GM19397 (cell line): Measurements from ENCODE around the gene MRPL37.
"Not testable (repeated sequence)": the region's sequence is repeated elsewhere in the genome, so short reads cannot be mapped to it uniquely, and the experiment has no call there.

Experiments used
- ATAC-seq: cut with Tn5 transposase; IDR thresholded peaks from one replicate; pipeline ENCODE4 v1.9.1; 2021; ENCODE audit warnings: mild to moderate bottlenecking, moderate library complexity; ENCODE audit not compliant: unreplicated experiment

The MRPL37 gene

DNA sequence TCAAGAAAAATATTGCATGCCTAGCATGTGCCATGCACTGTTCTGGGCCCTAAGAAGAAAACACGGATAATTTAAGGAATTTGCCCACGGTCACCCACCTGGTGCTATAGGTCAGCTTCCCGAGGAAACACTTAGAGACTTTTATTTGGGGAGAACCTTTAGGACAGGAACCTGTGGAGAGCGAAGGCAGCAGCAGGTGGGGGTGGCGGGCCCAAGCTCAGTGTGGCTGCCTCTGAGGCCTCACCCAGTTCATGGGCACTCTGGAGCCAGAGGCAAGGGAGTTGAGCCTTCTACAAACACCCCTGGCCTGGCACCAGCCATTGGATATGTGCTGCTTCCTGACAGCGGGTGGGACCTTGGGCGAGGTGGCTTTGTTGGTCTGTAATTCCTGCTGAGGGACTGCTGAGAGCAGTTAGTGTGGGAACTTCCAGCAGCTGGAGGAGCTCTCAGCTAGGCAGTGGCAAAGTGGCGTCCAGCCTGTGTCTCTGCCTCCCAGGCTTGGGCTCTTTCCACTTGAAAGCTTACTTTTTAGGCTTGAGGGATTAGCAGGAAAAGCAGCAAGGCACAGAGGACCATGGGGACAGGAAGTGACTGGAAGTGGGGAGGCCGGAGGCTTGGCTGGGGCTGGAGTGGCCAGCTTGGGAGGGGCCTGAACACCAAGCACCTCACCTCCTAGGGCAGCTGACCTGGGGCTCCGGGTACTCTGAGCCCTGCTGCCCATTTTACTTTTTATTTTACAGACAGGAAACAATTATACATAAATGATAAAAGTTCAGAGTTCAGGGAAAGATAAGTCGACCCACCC, 19.1 kb downstream of the MRPL37 start:
- ATAC-seq, result no peak

DNA sequence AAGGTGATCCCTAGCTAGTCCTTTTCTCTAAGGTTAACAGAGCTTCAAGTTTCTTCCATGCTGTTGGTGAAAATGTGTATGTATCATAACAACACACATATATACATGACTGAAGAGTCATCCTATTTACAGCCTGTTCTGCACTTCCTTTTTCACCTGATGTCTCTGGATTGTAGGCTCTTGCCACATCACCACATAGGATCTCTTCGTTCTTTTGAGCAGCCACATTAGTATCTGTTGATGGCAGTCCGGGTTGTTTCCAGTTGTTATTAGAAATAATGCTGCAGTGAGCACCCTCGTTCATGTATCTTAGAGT, 19.7 kb downstream of the MRPL37 start:
- no peak for ATAC-seq

DNA sequence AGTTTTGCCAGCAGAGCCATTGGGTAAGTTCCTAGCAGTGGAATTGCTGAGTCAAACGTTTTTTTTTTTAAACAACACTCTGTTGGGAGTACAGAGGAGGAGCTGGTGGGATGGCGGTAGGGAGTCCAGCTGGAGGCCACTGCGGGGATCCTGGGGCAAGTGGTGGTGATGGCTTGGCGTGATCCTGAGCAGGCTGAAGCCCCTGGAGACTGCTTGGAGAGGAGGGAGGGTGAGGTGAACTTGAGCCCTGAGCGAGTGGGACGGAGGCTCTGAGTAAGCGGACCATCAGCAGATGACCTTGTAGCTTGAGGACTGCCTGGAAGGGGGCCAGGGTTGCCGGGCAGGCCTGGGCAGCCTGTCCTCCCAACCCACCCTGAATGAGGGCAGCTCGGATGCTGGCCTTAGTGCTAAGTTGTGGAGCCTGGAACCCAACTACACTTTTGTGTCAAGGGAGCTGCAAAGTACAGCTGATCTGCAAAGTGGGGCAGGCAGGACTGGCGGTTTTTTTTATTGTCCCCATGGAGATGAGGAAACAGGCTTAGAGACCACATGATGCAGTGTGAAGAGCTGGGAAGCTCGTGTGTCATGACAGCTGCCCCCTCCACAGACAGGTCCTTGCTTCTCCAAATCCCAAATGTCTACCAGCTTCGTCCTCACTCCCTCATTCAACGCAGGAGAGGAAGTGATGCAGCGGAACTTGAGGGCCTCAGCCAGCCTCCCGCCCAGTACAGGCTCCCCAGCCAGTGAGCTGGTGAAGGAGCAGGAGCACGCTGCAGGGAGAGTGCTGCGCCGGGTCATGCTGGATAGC, 20.2 kb downstream of the MRPL37 start:
- no peak for ATAC-seq

DNA sequence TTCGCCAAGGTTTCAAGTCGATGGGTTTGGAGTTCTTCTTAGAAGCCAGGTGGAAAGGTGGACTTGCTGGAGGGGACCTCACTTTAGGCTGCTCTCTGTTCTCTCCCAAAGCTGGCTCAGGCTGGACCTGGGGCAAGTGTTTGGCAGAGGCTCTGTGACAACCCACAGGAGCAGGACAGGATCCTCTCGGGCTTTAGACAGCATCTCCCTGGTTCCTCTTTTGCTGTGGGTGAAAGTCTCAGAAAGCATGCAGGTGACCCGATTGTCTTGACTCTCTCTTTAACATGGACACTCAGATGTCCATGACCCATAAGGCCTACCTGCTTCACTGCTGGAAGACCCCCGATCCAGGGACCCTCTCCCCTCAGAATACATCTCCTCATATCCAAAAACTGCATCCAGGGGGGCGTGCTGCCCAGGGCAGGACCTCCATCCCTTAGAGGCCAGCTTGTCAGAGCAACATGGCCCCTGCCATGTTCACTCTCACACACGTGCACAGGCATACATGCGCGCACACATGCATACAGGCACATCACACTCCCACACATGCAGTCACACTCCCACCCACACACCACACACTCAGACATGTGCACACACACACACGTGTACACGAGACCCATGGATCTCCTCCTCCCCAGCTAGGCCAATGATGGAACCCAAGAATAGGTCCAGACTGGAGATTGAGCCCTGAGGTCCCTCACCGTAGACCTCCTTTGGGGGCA, 21.3 kb downstream of the MRPL37 start:
- no peak for ATAC-seq

DNA sequence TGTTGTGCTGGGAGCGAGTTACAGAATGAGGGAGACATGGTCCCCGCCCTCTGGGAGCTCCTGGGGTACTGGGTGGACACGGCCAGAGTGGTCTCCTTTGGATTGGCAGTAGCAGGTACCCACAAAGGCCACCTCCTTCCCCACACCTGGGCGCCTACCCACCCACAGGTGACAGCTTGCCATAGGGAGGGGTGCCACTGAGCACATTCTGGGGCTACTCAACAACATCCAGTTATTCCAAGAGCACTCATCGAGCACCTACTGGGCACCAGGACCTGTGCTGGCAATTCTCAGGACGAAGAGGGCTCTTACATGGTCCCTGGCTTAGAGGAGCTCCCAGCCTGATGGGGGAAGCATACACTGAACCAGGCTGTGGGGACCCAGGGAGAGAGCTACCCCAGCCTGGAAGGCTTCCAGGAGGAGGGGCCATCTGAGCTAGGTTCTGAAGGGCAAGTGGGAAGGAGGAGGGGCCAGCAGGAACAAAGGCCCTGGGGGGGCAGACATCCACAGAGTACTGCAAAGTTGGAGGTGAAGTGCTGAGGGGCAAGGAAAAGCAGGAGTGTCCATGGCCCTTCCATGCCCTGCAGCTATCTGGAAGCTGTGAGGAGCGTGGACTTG, 22.0 kb downstream of the MRPL37 start:
- no peak for ATAC-seq

DNA sequence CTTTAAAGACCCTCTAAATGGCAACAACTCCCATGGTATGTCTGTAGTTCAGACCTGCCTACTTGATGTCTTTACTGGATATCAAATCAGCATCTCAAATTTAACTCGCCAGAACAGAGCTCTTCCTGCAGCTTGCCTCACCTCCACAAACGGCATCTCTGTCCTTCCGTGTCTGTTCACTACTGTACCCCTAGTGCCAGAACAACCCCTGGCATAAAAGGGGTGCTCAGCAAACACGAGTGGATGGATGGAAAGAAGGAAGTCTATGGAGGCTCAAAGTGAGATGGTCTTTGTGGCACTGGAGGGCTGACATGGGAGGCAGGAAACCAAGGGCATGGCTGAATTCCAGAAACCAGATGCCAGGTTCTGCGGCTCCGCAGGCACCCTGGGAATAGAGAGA, 22.7 kb downstream of the MRPL37 start:
- no peak for ATAC-seq

DNA sequence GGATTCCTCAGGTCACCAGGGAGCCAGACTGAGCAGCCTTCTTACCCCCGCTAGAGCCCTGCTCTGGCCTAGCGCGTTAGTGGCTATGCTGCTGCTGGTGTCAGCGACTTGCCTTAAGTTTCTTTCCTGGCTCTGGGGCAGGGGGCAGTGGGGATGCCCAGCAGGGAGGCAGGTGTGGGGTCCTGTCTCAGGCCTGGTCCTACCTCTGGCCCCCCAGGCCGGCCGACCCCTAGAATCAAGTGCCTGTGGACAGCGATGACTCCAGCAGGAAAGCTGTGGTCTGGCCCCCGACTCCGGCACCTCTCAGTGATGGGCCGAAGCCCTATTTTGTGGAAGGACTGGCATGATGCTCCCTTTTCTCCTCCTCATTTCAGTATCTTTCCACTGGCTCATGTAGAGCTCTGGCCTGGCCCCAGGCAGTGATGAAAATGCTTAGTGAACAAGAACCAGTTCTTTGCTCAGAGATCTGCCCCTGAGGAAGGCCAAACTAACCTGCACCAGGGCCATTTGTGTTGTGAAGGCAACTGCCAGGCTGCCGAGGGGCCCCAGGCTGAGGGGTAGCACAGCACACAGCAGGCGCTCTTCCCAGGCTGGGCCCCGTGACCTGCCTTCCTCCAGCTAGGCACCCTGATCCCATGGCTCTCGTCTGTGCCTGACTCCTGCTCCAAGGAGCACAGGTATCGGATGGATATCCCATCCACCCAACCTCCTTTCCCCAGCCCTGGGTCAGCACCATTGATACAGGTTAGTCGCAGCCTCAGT, 23.7 kb downstream of the MRPL37 start:
- no peak for ATAC-seq

DNA sequence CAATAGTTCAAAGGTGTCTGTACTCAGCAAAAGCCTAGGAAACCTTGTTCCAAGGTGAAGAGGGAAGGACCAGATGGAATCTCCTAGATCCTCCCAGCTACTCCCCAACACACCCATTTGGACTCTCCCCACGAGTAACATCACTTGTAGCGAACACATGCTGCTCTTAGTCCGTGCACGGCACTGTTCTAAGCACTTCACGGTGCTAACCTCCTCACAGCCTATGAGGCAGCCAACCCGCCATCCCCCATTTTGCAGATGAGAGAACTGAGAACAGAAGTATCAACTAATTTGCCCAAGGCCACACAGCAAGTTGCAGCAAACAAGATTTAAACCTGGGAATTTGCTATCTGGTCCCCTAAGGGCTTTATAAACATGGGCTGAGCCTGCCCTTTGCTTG, 24.3 kb downstream of the MRPL37 start:
- ATAC-seq, result no peak

DNA sequence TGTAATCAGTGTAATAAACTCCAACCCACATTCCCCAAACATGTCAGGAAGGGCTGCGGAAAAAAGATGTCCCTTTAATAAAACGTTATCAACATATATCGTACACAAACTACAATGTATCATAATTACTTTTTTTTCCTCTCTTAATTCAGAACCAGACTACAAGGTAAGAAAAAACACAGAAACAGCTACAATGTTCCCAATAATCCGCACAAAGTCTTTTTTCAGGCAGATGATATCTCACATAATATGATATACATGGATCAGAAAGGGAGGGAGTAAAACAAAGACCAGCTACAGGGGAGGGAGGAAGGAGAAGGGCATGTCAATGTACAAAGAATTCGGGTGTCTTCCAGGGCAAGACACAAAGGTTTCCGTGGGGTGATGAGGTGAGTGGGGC, 25.4 kb downstream of the MRPL37 start:
- ATAC-seq, result no peak

DNA sequence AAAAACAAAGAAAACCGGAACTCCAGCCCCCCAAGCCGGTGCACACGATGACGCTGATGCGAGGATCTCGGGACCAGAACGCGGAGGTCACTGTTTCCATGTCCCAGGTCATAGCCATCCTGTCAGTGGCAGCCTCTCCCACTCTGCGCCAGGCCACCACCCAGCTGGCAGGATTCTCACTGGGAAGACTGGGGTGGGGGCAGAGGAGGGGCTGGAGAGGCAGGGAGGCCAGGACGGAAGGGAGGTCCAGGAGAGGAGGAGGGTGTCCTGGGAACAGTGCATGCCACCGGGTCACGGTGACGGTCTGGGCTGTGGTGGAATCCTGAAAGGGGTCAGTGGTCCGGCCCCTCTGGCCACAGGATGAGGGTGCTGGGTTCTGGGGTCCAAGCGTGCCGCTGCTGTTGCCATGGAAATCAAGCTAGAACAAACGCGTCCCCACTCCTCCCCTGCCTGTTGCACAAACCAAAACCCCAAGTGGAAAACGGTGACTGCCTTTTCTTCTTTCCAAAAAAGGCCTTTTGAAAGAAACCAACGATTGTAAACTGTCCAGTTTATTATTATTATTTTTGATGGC, 26.1 kb downstream of the MRPL37 start:
- no peak for ATAC-seq

DNA sequence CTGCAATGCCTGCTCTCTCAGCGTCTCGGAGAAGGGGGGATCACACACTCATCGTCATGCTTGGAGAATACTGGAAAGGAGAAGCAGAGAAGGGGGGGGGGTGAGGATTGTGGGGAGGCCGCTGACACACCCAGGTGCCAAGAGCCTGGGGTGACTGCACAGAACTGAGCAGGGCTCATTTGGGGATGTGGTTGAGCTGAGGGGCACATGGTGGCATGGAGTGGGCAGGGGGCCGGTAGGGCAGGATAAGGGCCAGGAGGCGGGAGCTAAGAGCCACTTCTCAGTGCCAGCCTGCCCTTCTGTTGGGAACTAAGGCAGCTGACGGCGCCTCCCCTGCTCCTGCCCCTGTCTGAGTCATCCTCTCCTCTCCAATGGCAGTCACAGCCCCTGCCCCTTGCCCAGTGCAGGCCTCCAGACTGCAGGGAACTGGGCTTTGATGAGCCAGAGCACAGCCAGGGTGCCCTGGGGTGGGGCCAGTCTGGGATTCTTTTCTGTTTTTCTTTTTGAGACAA, 27.2 kb downstream of the MRPL37 start:
- ATAC-seq, result no peak

DNA sequence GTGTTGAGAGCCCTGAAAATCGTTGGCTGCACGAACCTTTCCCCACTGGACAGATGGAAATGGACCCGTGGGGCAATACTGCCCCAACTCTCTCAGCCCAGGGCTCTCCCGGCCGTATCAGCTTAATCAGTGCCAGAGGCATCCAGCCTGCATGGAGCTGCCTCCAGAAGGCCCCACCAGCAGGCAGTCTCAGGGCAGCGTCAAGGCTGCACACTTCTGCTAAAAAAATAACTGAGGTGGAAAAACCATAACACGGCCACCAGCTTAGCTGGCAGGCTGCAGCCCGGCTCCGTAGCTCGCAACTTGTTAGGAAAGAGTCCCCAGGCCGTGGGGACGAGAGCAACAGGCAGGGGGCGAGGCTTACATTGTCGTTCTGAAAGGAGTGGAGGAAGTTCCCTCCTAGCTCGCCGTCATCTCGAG, 27.9 kb downstream of the MRPL37 start:
- ATAC-seq, result no peak

DNA sequence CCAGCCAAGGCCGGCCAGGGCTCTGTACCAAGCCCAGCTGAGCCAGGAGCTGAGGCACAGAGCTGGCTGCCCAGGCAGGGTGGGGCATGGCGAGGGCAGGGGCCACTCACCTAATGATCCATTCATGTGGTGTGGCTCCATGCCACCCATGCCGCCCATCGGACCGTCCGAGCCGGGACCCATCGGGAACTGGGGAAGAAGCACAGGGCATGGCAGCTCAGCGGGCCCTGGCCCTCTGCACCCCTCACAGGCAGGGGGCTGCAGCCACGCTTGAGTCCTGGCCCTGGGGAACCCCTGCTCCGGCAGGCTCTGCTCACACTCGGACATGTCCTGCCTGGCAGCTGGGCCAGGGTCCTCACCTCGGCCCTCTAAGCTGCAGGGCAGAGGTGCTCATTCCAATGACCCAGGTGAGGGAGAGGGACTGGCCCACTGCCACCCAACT, 28.7 kb downstream of the MRPL37 start:
- ATAC-seq, result no peak

DNA sequence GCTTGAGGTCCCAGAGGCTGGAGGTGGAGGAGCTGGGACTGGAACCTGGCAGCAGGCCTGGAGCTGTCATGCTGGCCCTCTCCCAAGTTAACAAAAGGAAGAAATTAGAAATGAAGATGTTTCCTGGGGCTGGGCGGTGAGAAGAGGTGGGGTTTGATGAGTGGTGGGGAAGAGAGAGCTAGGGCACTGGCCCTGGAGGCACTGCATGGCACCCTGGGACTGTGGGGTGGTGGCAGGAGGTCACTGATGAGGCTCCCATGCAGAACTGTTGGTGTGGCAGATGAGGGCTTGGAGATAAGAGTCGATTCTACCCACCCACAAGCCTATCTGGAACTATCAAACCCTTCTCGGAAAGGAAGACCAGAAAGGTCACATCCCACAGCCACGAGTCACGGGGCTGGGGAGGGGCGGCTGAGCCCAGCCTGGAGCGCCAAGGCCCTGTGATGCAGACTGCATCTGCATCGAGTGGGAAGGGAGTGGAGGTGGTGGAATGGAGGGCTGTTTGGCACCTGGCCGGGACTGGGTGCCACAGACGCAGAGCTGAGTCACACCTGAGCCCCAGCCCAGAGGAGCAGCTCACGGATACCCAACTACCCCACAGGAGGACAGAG, 29.4 kb downstream of the MRPL37 start:
- ATAC-seq, result no peak

DNA sequence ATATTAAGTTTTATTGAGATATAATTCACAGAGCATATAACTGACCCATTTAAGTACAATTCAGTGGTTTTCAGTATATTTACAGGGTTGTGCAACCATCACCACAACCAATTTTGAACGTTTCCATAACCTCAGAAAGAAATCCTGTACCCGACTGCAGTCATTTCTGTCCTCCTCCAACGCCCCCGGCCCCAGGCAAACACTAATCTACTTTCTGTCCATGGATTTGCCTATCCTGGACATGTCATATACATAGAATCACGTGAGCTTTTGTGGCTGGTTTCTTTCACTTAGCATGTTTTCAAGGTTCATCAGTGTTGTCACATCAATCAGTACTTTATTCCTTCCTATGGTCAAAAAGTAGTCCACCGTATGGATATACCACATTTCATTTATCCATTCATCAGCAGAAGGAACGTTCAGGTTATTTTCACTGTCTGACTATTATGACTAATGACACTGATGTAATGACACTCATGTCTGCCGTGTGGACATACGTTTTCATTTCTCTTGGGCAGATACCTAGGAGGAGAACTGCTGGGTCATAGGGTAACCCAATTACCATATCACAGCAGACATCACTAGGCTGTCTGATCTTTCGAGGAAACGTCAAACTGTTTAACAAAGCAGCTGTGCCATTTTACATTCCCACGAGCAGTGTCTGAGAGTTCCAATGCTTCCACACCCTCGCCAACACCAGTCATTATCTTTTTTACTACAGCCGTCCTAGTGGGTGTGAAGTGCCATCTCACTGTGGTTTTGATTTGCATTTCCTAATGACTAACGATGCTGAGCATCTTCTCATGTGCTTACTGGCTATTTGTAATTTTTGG, 30.8 kb downstream of the MRPL37 start:
- no peak for ATAC-seq

DNA sequence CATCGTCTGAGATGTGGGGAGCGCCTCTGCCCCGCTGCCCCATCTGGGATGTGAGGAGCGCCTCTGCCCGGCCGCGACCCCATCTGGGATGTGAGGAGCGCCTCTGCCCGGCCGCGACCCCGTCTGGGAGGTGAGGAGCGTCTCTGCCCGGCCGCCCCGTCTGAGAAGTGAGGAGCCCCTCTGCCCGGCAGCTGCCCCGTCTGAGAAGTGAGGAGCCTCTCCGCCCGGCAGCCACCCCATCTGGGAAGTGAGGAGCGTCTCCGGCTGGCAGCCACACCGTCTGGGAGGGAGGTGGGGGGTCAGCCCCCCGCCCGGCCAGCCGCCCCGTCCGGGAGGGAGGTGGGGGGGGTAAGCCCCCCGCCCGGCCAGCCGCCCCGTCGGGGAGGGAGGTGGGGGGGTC, 33.2 kb downstream of the MRPL37 start:
- ATAC-seq, result not testable (repeated sequence)

DNA sequence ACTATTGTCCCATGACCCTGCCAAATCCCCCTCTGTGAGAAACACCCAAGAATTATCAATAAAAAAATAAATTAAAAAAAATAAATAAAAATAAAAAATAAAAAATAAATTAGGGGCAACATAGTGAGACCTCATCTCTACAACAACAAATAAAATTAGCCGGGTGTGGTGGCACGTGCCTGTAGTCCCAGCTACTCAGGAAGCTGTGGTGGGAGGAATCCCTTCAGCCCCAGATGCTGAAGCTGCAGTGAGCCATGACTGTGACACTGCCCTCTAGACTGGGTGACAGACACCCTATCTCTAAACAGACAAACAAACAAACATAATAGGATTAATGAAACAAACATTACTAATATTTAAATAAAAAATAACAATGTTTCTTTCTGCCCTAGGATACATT, 34.3 kb downstream of the MRPL37 start:
- no peak for ATAC-seq

DNA sequence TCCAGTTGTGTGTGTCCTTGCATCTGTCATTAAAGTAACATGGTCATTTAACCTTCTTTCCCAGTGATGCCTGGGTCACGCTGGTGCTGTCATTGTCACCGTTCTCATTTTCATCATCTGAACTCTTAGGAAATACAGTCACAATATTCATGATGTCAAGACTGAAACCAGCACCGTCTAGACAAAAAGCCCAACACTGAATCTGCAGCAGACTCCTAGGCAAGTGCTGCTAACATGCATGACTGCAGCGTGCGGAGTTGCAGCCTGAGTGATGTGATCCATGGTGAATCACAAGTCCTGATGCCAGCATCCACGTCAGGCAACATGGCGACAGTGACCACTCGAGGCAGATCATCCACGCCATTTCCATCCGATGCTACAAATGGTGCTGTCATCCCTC, 37.6 kb downstream of the MRPL37 start:
- no peak for ATAC-seq
